Choroid plexus epithelial cell (primary cell): Measurements from ENCODE around the gene SNX1.

ENCODE experiments used
- DNase-seq: peaks from one replicate; pipeline ENCODE4 v3.0.0-alpha.2; 2010; ENCODE audit warnings: low read depth
- H3K4me3 ChIP-seq: 2 replicates; pipeline ENCODE4 v1.5.1; 2011; ENCODE audit warnings: low read depth, mild to moderate bottlenecking, control low read depth, low read length, moderate library complexity
- CTCF ChIP-seq: conservative IDR thresholded peaks from 2 replicates; pipeline ENCODE4 v1.5.1; 2011; ENCODE audit warnings: low read depth, mild to moderate bottlenecking, control low read depth, inconsistent platforms, low read length, moderate library complexity

The SNX1 gene, protein sequence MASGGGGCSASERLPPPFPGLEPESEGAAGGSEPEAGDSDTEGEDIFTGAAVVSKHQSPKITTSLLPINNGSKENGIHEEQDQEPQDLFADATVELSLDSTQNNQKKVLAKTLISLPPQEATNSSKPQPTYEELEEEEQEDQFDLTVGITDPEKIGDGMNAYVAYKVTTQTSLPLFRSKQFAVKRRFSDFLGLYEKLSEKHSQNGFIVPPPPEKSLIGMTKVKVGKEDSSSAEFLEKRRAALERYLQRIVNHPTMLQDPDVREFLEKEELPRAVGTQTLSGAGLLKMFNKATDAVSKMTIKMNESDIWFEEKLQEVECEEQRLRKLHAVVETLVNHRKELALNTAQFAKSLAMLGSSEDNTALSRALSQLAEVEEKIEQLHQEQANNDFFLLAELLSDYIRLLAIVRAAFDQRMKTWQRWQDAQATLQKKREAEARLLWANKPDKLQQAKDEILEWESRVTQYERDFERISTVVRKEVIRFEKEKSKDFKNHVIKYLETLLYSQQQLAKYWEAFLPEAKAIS

GRCh38 chr15:64095795-64096667 lies at the start of gene SNX1:
Gene SNX1 (plus strand): TSS chr15:64095982. CDS start chr15:64096014, 32 bp downstream.
- no peak for TF ChIP-seq CTCF
- DNase-seq: peak; percentile 97
- peak within 1 kb of the TSS; percentile 94 for H3K4me3 ChIP-seq

DNA sequence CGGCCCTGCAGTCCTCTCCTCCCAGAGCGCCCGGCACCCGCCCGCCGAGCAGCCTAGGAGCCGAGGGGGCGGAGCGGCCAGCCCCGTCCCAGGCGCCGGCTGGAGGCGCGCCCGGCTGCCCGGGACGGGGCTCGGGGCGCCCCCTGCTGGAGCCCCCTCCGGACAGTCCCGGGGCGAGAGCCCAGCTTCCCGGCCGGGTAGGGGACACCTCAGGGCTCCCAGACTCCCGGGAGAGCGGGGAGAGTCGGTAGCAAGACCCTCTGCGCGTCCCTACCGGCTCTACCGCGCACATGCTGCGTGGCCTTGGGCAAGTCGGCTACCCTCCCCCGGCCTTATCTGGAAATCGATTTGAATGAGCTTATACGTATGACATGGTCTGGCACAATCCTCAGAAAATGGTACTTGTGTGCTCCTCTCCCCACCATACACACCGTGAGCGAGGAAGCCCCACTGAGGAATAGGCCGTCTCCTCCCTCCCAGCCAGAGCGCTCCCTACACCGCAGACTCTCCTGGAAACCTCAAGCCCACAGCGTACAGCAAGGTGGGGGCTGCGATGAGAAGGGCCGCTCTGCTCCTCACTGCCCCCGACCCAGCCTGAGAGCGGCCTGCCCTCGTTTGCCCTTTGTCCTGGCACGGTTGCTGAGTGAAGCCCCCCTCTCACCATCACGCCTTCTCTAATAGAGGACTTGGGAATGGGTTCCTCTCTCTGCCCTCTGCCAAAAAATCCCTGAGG lies 49.2 kb upstream of the SNX1 start, which contains the start of gene DAPK2:
Gene DAPK2, minus strand, starts transcription at position 65 of the 733 bp plus-strand sequence. CDS start 6,224 bp downstream, outside the sequence.
- H3K4me3 ChIP-seq: peak within 1 kb of the TSS; percentile 59
- peak; percentile 58 for TF ChIP-seq CTCF
- peak; percentile 58 for DNase-seq

GRCh38 chr15:64048781-64049460 lies 46.9 kb upstream of the SNX1 start:
- H3K4me3 ChIP-seq: no peak overlapping the region
- no peak for DNase-seq
- no peak for TF ChIP-seq CTCF

DNA sequence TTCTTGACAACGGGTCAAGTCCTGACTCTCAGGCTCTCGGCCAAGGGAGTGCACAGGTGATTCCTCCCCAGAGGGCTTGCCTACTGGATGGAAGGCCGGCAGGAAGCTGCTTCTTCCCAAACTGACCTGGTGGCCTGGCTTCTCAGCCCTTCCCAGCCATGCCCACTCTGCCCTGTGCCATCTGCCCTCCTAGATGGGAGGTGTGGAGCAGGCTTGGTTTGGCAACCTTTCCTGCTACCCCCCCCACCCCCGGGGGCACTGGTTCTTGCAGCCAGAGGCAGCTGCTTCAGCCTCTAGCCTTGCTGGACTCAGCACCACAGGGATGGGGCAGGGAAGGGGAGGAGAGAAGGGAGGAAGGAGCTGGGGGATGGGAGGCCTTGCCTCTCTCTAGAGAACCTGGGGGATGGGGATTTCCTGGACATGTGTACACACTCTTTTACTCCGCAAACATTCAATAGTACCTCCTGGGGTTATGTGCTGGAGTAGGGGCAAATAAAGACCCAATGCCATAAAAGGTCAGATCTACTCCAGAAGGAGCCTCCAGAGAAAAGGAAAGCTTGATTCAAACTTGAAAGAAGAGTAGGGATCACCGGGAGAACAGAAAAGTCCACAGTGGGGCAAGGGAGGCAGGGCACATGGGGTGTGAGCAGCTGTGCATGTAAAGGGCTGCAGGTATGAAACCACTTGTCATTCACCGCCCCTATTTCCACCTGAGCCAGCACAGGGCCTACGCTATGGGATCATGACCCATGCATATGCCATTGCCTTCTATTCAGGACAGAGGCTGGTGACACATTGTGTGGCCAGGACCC lies 45.3 kb upstream of the SNX1 start:
- no peak overlapping the region for H3K4me3 ChIP-seq

DNA sequence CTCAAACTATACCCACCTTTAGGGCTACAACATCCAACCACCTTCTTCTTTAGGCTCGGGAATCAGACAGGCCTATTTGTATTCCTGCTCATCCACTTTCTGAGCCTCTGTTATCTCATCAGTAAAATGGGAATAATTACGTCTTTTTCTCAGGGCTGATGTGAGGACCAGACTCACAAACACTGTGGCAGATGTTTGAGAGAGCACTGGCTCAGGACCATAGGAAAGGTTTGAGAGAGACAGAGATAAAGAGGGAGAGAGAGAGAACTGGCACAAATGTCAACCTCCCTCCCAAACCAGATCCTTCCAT lies 44.7 kb upstream of the SNX1 start:
- DNase-seq: no peak
- TF ChIP-seq CTCF: no peak
- H3K4me3 ChIP-seq: no peak overlapping the region

More for the DNA sequence above, 45.3 kb upstream of the SNX1 start:
- TF ChIP-seq CTCF: no peak
- no peak for DNase-seq
